ENCODE results near the gene MYCBPAP.

Gene MYCBPAP

GRCh38 chr17:50518384-50519023, 10.3 kb downstream of the MYCBPAP start:
- DNase-seq = no peak

GRCh38 chr17:50519141-50519834, 11.0 kb downstream of the MYCBPAP start:
- DNase-seq = no peak

GRCh38 chr17:50520483-50520882, 12.2 kb downstream of the MYCBPAP start:
- DNase-seq = no peak

- no peak for DNase-seq
Observed at GRCh38 chr17:50521514-50521913, 13.3 kb downstream of the MYCBPAP start.

GRCh38 chr17:50522766-50523165, 14.5 kb downstream of the MYCBPAP start:
- DNase-seq = no peak

- DNase-seq = no peak
Observed at GRCh38 chr17:50523208-50523607, 15.0 kb downstream of the MYCBPAP start.

- DNase-seq = no peak
Observed at GRCh38 chr17:50524838-50525237, 16.6 kb downstream of the MYCBPAP start.

- no peak for DNase-seq
Observed at GRCh38 chr17:50527155-50527762, 19.0 kb downstream of the MYCBPAP start.

GRCh38 chr17:50527949-50528474, 19.8 kb downstream of the MYCBPAP start:
- no peak for DNase-seq

GRCh38 chr17:50529849-50530248, 21.6 kb downstream of the MYCBPAP start:
- no peak for DNase-seq

- no peak for DNase-seq
Observed at GRCh38 chr17:50531428-50532025, 23.3 kb downstream of the MYCBPAP start.

GRCh38 chr17:50532452-50533024, 24.3 kb downstream of the MYCBPAP start, which contains the start of gene EPN3:
TSS of gene EPN3 (plus strand) at chr17:50532735. CDS start at chr17:50536557, 3,822 bp downstream.
- no peak for DNase-seq

- DNase-seq = no peak
Observed at GRCh38 chr17:50533185-50533584, 24.9 kb downstream of the MYCBPAP start.

GRCh38 chr17:50533720-50534148, 25.5 kb downstream of the MYCBPAP start:
- DNase-seq = no peak

- no peak for DNase-seq
Observed at GRCh38 chr17:50534222-50534978, 26.2 kb downstream of the MYCBPAP start.

- DNase-seq = no peak
Observed at GRCh38 chr17:50534979-50535326, 26.7 kb downstream of the MYCBPAP start.

- DNase-seq = no peak
Observed at GRCh38 chr17:50535407-50535806, 27.2 kb downstream of the MYCBPAP start.

- no peak for DNase-seq
Observed at GRCh38 chr17:50536683-50537646, 28.7 kb downstream of the MYCBPAP start.

- DNase-seq = no peak
Observed at GRCh38 chr17:50537721-50538548, 29.7 kb downstream of the MYCBPAP start.
